GM18520 (cell line): ENCODE measurements around the gene MMP17.

Experiments used
- ATAC-seq: cut with Tn5 transposase; IDR thresholded peaks from one replicate; pipeline ENCODE4 v1.9.1; 2021; ENCODE audit not compliant: unreplicated experiment

Gene MMP17

GRCh38 chr12:131829791-131830334, 1.7 kb downstream of the MMP17 start:
- ATAC-seq, result no peak

GRCh38 chr12:131830335-131830913, 2.2 kb downstream of the MMP17 start:
- no peak for ATAC-seq

- no peak for ATAC-seq
Observed at GRCh38 chr12:131830914-131831571, 2.9 kb downstream of the MMP17 start.

GRCh38 chr12:131831635-131832041, 3.4 kb downstream of the MMP17 start:
- no peak for ATAC-seq

GRCh38 chr12:131832321-131833231, 4.4 kb downstream of the MMP17 start:
- ATAC-seq, result no peak

- no peak for ATAC-seq
Observed at GRCh38 chr12:131833288-131833895, 5.2 kb downstream of the MMP17 start.

- ATAC-seq, result no peak
Observed at GRCh38 chr12:131833896-131834641, 5.9 kb downstream of the MMP17 start.

- no peak for ATAC-seq
Observed at GRCh38 chr12:131834798-131835615, 6.8 kb downstream of the MMP17 start.

GRCh38 chr12:131835616-131836171, 7.5 kb downstream of the MMP17 start:
- no peak for ATAC-seq

- ATAC-seq, result no peak
Observed at GRCh38 chr12:131836193-131836592, 8.0 kb downstream of the MMP17 start.

- ATAC-seq, result no peak
Observed at GRCh38 chr12:131836714-131837397, 8.7 kb downstream of the MMP17 start.

- ATAC-seq, result no peak
Observed at GRCh38 chr12:131840643-131841416, 12.6 kb downstream of the MMP17 start.

- ATAC-seq, result no peak
Observed at GRCh38 chr12:131841547-131841946, 13.4 kb downstream of the MMP17 start.

- ATAC-seq, result no peak
Observed at GRCh38 chr12:131842169-131842568, 14.0 kb downstream of the MMP17 start.

GRCh38 chr12:131843527-131843926, 15.3 kb downstream of the MMP17 start:
- ATAC-seq, result no peak

GRCh38 chr12:131844140-131844539, 15.9 kb downstream of the MMP17 start:
- ATAC-seq, result no peak

GRCh38 chr12:131844656-131845055, 16.5 kb downstream of the MMP17 start:
- ATAC-seq, result no peak

- no peak for ATAC-seq
Observed at GRCh38 chr12:131845121-131845520, 16.9 kb downstream of the MMP17 start.
